PC-3 (cell line): ENCODE measurements around the gene OGA. TPM values are rescaled to one million over a fixed set of nuclear protein-coding genes. Genes with fewer than 3 reads are reported as not detected.

ENCODE experiments used
- ATAC-seq: fragments of 200-7000 bp; cut with Tn5 transposase; 2 replicates; pipeline ENCODE4 v1.9.1; 2020; ENCODE audit warnings: mild to moderate bottlenecking, moderate library complexity
- BruUV-seq: library from RNA; stranded (reverse); fragments of 400-500 nt; replicated peaks from 2 replicates; lab custom pipeline; 2021; lab: Mats Ljungman, UMichigan
- CTCF ChIA-PET: fragments of 300-600 bp; sonication (Branson Sonifier 250); formaldehyde crosslinking; loops from one replicate; lab custom pipeline; 2022; ENCODE audit warnings: antibody characterized with exemption; lab: Charles Lee
- POLR2A ChIA-PET: fragments of 300-600 bp; sonication (Branson Sonifier 250); formaldehyde crosslinking; loops from one replicate; lab custom pipeline; 2022; ENCODE audit warnings: antibody characterized with exemption; ENCODE audit not compliant: unreplicated experiment; lab: Charles Lee
- DNase-seq: peaks from one replicate; pipeline ENCODE4 v3.0.0-alpha.2; 2015
- H2AFZ ChIP-seq: fragments of 300-600 bp; sonication (generic); 2 replicates; pipeline ENCODE4 v1.6.0; 2016; ENCODE audit warnings: antibody characterized with exemption, low read length
- H3F3A ChIP-seq: fragments of 300-600 bp; sonication (generic); one replicate; pipeline ENCODE4 v1.6.0; 2017; ENCODE audit warnings: antibody characterized with exemption, low read length, control low read depth, mild to moderate bottlenecking; ENCODE audit not compliant: unreplicated experiment
- H3K27ac ChIP-seq: fragments of 300-600 bp; sonication (generic); 2 replicates; pipeline ENCODE4 v1.5.1; 2016; ENCODE audit warnings: mild to moderate bottlenecking, low read length
- H3K27me3 ChIP-seq: fragments of 300-600 bp; sonication (generic); 2 replicates; pipeline ENCODE4 v1.6.1; 2016; ENCODE audit warnings: low read length, mixed read lengths
- H3K36me3 ChIP-seq: fragments of 300-600 bp; sonication (generic); 2 replicates; pipeline ENCODE4 v1.6.1; 2016; ENCODE audit warnings: low read depth, mixed run types, low read length, mixed read lengths
- H3K4me1 ChIP-seq: fragments of 300-600 bp; sonication (generic); 2 replicates; pipeline ENCODE4 v1.5.1; 2016; ENCODE audit warnings: low read length; ENCODE audit not compliant: insufficient read depth
- H3K4me2 ChIP-seq: fragments of 300-600 bp; sonication (generic); 2 replicates; pipeline ENCODE4 v1.6.0; 2016; ENCODE audit warnings: low read length
- H3K4me3 ChIP-seq: fragments of 300-600 bp; sonication (generic); 2 replicates; pipeline ENCODE4 v1.5.1; 2016; ENCODE audit warnings: mild to moderate bottlenecking, low read length, mixed read lengths
- H3K79me2 ChIP-seq: fragments of 300-600 bp; sonication (generic); 2 replicates; pipeline ENCODE4 v1.6.1; 2017; ENCODE audit warnings: low read length, mixed read lengths
- H3K9ac ChIP-seq: fragments of 300-600 bp; sonication (generic); 2 replicates; pipeline ENCODE4 v1.6.0; 2016; ENCODE audit warnings: mild to moderate bottlenecking, low read length
- H3K9me2 ChIP-seq: fragments of 300-600 bp; sonication (generic); replicated peaks from 2 replicates; pipeline ENCODE4 v1.6.1; 2016; ENCODE audit warnings: mixed run types, low read length, mixed read lengths
- H3K9me3 ChIP-seq: fragments of 300-600 bp; sonication (generic); 2 replicates; pipeline ENCODE4 v1.6.1; 2016; ENCODE audit warnings: low read length, mixed read lengths
- H4K20me1 ChIP-seq: fragments of 300-600 bp; sonication (generic); 2 replicates; pipeline ENCODE4 v1.6.1; 2016; ENCODE audit warnings: low read length, mixed read lengths
- EZH2 ChIP-seq: fragments of 300-600 bp; sonication (generic); IDR thresholded peaks from one replicate; pipeline ENCODE4 v1.6.1; 2017; ENCODE audit warnings: antibody characterized with exemption, mild to moderate bottlenecking, low read length; ENCODE audit not compliant: unreplicated experiment
- EZH2phosphoT487 ChIP-seq: fragments of 300-600 bp; sonication (generic); IDR thresholded peaks from 2 replicates; pipeline ENCODE4 v1.6.1; 2018; ENCODE audit warnings: mild to moderate bottlenecking, antibody characterized with exemption, low read length, borderline replicate concordance
- intact Hi-C: fragments of 100-400 bp; cut with micrococcal nuclease; formaldehyde crosslinking; loops from 2 replicates; pipeline ENCODE4 v1.9.0; 2023
- total RNA-seq: library from RNA; depleted of rRNA; stranded (reverse); fragments of >200 nt; gene quantifications from 2 replicates; pipeline ENCODE4 v1.2.3, GENCODE V29; 2014
- TF ChIP-seq, protein P1 (sequence below): fragments of 300-600 bp; sonication (generic); conservative IDR thresholded peaks from 2 replicates; pipeline ENCODE4 v1.5.1; 2017; ENCODE audit warnings: antibody characterized with exemption, low read depth, mild to moderate bottlenecking, low read length

OGA gene
- total RNA-seq, 1 experiment from 2014 or later: 42.7 TPM

DNA sequence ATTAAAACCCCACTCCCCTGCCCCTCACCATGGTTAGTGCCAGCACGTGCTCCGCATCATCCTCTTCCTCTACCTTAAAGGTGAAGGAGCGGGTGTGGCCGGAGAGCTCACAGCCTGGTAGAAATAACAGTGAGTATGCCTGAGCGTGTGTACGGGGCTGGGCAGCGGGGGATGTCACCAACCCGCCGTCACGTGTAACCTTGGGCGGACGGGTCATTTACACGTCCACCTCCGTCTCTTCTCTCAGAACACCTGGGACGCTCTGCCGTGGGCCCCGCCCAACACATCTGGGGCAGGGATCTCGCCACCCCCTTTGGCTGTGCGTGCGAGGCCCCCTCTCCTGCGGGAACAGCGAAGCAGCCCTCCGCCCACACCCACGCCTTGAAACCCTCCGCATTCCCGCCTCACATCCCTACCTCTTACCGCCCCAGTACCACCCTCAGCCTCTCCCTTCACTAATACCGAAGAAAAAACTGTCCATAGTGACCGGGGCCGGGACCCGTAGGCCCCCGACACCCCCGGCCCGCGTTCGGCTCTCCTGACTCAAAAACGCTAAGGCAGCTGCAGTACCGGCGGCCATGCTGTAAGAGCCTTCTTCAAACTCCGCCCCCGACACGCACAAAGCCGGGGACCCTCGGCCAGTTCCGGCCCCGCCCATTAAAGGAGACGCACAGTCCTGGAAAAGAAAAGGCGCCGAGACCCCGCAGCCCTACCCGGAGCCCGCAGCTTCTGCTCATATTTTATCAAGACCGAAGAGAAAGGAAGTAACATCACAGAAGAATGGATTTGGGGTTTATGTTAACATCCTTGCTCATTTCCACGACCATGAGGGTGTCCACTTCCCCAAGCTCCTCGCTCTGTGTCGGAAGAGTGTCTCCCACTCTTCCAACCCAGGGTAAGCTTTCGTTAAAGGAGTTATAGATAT, 35.2 kb downstream of the OGA start, which contains the start of gene NPM3:
NPM3 (minus strand) TSS at position 636 of the 925 bp plus-strand sequence; CDS start at position 580, 56 bp downstream.
- DNase-seq (peak; percentile 64), ATAC-seq (peak; percentile 70)
- Histone ChIP-seq H3K4me3 (peak within 1 kb of the TSS; percentile 95), H3K9me3 (no peaks in the 10 kb centered on the region), H3K27me3 (no peaks in the 10 kb centered on the region), H3F3A (peaks cover 3% of the 10 kb centered on the region), H3K79me2 (peaks cover 18% of the 10 kb centered on the region), H3K4me1 (peaks cover 20% of the 10 kb centered on the region), H3K4me2 (peak within 1 kb of the TSS; percentile 99), H4K20me1 (no peaks in the 10 kb centered on the region), H3K36me3 (peaks cover 12% of the 10 kb centered on the region), H2AFZ (peak within 1 kb of the TSS; percentile 88), H3K9me2 (no peaks in the 10 kb centered on the region), H3K9ac (peak within 1 kb of the TSS; percentile 96), H3K27ac (peak within 1 kb of the TSS; percentile 59)
- intact Hi-C loops: loop anchor here (5.0 kb wide), 1 partner anchor 196 kb away; the partner anchor contains the start of genes DPCD and POLL
- ChIA-PET POLR2A (interaction anchor here (0.7 kb wide), 1 partner anchor 75 kb away, joined by 3 read pairs; no protein-coding TSS in a partner anchor), CTCF (interaction anchor here (0.7 to 1.1 kb wide), 2 partner anchors 97 to 180 kb away, joined by 4 to 6 read pairs; no protein-coding TSS in a partner anchor)
- BruUV-seq: TSS peak; percentile 63
- TF ChIP-seq EZH2 (no peak), EZH2phosphoT487 (no peak)
- TF ChIP-seq, protein P1, sequence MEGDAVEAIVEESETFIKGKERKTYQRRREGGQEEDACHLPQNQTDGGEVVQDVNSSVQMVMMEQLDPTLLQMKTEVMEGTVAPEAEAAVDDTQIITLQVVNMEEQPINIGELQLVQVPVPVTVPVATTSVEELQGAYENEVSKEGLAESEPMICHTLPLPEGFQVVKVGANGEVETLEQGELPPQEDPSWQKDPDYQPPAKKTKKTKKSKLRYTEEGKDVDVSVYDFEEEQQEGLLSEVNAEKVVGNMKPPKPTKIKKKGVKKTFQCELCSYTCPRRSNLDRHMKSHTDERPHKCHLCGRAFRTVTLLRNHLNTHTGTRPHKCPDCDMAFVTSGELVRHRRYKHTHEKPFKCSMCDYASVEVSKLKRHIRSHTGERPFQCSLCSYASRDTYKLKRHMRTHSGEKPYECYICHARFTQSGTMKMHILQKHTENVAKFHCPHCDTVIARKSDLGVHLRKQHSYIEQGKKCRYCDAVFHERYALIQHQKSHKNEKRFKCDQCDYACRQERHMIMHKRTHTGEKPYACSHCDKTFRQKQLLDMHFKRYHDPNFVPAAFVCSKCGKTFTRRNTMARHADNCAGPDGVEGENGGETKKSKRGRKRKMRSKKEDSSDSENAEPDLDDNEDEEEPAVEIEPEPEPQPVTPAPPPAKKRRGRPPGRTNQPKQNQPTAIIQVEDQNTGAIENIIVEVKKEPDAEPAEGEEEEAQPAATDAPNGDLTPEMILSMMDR: no peak

DNA sequence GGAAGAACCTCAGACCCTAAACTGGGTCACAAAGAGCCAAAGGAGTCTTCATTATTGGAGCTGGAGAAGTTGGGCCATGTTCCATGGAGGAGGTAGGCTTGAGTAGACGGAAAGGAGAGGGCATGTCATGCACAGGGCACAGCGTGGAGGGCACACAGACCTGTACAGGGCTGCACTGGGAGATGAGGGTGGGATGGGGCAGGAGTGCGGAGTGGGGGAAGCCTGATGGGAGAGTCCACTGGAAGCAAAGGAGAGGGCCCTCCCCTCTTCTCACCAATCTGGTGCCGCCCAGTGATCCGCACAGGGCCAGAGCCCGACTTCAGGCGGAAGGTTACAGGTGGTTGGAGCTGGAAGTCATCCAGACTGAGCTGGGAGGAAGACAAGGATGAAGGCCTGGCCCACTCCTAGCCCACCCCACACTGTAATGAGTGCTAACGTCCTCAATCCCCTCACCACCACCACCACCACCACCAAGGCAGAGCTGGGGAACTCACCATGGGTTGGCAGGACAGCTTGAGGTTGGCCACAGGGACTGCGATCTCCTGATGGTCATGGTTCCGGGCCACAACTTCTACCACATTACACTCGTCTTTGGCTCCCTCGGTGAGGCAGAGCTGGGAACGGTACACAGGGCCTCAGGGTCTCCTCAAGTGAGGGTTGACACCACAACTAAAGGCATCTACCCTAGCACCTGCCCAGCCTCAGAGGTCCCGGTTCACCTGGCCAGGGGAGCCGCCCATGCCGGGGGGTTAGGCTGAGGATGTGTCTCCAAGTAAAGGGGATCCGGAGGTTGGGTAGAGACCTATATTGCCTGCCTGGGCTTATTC, 36.0 kb downstream of the OGA start:
- H3K4me2 ChIP-seq: peak overlapping the region; percentile 99
- H3K4me3 ChIP-seq: peak overlapping the region; percentile 95
- ChIA-PET POLR2A (no interaction called here), CTCF (interaction anchor here (1.1 kb wide), 1 partner anchor 179 kb away, joined by 6 read pairs; no protein-coding TSS in a partner anchor)
- ATAC-seq (no peak), DNase-seq (no peak)
- H3K27ac ChIP-seq: peak overlapping the region; percentile 59
- H2AFZ ChIP-seq: peak overlapping the region; percentile 88; the same call in 1 of the 2 replicates
- peaks cover 20% of the 10 kb centered on the region for H3K4me1 ChIP-seq
- intact Hi-C loops: loop anchor here (1.0 to 5.0 kb wide), 2 partner anchors 180 to 195 kb away; partner anchors contain the start of genes DPCD and POLL
- H4K20me1 ChIP-seq: no peaks in the 10 kb centered on the region
- H3F3A ChIP-seq: peaks cover 3% of the 10 kb centered on the region
- TF ChIP-seq, protein P1: no peak
- TF ChIP-seq EZH2 (no peak), EZH2phosphoT487 (no peak)
- peaks cover 8% of the 10 kb centered on the region for H3K36me3 ChIP-seq
- H3K27me3 ChIP-seq: no peaks in the 10 kb centered on the region
- H3K9me2 ChIP-seq: no peaks in the 10 kb centered on the region
- BruUV-seq: no TSS peak
- H3K79me2 ChIP-seq: peaks cover 18% of the 10 kb centered on the region
- H3K9me3 ChIP-seq: no peaks in the 10 kb centered on the region
- peak overlapping the region; percentile 96 for H3K9ac ChIP-seq
